Peyer's patch (tissue), 4 donors: Measurements from ENCODE around the gene MAP7D3.
"Not testable (repeated sequence)": the region's sequence is repeated elsewhere in the genome, so short reads cannot be mapped to it uniquely, and the experiment has no call there.

Experiments used
- CTCF ChIP-seq, 6 experiments: fragments of 450-650 bp in 4 of 6; fragments of 200-600 bp in 2 of 6; sonication (generic) in 1 of 6; IDR thresholded peaks; one replicate each; pipeline ENCODE4 v1.5.1; 2017 to 2019; ENCODE audit warnings: antibody characterized with exemption in 6 of 6, mild to moderate bottlenecking in 3 of 6, moderate library complexity in 1 of 6
- POLR2A ChIP-seq, 2 donors: fragments of 450-650 bp; IDR thresholded peaks; one replicate each; pipeline ENCODE4 v1.5.1; 2017; ENCODE audit warnings: antibody characterized with exemption in 2 of 2, mild to moderate bottlenecking in 2 of 2, moderate library complexity in 2 of 2

DNA sequence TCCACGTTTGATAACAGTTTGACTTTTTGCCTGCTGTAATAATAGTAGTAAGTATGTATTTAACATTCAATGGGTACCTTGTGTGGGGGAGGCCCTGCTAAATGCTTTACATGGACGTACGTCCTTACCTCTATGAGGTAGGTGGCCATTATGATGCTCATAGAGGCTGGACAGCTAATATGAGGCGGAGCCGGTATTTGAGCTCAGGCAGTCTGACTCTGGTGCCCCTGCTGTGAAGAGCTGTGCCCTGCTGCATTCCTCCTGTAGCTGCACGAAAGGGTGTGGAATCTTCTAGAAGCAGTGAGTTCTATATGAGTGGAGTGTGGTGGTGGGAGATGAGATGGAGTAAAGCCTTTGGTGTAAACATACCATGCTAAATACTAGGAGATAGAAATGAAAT is 83.2 kb downstream of the MAP7D3 start:
- not testable (repeated sequence) for TF ChIP-seq CTCF, POLR2A (IDR thresholded peaks at IDR 0.05)
